DMS153 (cell line): ENCODE data around the gene RASL11B.

ENCODE experiments used
- DNase-seq: peaks from one replicate; lab custom pipeline; 2025; lab: John Stamatoyannopoulos, UW

The RASL11B gene

DNA sequence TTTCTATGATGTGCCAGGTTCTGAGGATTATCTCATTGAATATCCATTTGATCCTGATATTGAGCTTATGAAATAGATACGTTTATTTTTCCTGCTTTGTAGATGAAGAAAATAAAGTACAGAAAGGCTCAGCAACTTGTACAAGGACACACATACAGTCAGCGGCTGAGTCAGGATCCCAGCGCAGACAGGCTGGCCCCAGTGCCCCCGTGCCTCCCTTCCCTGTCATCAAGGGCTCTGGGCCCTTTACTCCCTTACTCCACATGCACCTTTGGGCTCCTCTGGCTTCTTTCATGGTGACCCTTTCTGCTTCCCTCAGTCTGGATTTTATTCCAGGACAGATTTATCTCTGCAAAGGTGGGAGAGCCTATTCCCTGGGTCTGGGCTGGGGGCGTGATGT lies 12.8 kb downstream of the RASL11B start:
- DNase-seq = no peak

DNA sequence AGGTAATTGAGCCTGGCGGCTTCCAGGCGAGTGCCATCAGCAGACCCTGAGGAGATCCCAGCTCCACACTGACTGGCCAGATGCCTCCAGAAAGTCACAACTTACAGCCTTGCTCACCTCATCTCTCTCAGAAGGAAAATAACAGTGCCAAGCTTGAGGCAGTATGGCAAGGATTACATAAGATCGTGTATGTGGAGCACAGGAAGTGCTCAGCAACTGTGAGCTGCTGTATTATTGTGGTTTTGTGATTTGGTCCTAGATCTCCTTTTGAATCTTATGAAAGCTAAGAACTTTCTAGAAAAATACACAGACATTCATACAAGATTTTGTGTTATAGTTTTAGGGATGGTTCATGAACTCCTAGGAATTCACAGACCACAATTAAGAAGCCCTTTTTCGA lies 14.0 kb downstream of the RASL11B start:
- DNase-seq = no peak

DNA sequence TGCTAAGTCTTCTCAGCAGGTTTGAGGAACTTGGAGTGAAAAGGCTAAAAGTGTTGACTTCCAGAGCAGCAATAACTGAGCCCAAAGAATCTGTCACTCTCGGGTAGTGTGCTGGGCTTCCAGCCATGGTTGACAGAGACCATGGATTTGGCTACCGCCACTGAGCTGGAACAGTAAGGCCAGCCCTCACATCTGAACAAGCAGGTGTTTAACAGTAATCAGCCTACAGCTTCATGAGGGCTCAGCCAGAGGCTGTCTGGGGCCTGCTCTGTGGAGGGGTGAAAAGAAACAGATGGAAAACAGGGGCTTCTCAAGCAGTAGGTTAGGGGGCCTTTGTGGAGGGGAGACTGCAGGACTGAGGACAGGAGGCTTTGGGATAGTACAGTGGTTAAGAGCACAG lies 14.9 kb downstream of the RASL11B start:
- no peak for DNase-seq

DNA sequence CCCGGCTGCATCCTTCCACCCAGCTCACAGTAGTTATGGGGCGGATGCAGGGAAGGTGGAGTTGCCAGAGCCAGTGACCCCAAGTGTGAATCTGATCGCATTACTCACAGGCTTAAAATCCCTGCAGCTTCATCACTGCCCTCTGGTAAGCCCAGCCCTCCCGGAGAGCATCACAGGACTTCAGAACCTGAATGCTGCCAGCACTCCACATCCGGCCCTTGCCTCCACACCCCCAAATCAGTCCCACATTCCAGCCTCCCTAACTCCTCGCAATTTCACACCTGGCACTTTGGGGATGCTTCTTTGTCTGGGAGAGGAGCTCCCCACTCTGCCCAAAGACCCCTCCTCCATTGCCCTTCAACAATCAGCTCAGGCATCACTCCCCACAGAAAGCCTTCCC lies 15.6 kb downstream of the RASL11B start:
- DNase-seq = no peak

DNA sequence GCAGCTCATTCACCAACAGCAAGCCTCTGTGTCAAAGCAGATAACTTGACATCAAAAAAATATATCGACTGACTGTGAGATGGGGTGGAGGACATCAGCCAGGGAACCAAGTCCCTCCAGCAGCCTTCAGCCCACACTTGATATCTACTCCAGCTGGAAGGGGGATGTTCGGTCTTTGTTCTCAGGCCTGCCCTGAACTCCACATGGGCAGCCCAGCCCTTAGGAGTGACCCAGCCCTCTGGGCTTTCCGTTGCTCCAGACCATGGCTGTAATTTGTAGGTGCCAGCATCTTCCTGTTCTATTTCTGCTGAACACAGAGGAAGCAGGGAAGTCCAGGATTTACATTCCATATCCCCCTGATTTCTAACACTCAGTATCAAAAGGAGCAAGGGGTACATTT lies 17.4 kb downstream of the RASL11B start:
- DNase-seq = no peak

DNA sequence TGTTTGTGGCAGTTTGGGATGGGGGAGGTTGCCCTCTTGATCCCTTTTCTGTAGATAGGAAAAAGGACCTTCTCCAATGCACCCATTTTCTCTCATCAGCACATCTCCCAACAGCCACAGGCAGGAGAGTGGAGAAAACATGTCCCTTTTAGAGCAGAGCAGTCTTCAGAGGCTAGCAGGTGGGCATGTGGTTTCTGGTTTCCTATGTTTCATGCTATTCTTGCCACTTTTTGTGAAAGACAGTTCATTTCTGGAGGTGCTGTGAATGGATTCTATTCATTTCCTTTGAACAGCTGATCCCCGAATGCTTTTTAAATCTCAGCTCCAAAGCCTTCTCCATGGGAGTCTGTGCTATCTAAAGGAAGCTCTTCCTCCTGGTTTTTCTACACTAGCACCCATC lies 18.9 kb downstream of the RASL11B start:
- no peak for DNase-seq

DNA sequence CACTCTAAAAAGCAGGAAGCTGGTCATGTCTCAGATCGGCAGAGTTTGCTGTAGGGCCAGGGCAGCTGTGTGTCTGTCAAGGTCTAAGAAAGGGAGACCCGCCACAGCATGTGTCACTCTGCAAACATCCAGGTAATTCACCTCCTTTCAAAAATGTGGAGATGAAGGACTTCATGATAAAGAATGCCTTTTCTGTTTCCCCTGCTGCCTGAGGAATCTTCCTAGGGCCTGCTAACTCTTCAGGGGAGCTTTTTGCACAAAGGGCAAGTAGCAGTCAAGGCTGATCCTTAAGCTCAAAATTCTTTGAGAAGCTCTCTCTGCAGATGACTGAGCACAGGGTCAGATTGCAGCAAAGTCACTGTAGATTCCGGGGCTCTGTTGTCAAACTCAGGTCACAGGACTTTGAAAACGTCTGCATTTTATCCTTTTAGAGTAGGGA lies 21.1 kb downstream of the RASL11B start:
- DNase-seq = no peak

DNA sequence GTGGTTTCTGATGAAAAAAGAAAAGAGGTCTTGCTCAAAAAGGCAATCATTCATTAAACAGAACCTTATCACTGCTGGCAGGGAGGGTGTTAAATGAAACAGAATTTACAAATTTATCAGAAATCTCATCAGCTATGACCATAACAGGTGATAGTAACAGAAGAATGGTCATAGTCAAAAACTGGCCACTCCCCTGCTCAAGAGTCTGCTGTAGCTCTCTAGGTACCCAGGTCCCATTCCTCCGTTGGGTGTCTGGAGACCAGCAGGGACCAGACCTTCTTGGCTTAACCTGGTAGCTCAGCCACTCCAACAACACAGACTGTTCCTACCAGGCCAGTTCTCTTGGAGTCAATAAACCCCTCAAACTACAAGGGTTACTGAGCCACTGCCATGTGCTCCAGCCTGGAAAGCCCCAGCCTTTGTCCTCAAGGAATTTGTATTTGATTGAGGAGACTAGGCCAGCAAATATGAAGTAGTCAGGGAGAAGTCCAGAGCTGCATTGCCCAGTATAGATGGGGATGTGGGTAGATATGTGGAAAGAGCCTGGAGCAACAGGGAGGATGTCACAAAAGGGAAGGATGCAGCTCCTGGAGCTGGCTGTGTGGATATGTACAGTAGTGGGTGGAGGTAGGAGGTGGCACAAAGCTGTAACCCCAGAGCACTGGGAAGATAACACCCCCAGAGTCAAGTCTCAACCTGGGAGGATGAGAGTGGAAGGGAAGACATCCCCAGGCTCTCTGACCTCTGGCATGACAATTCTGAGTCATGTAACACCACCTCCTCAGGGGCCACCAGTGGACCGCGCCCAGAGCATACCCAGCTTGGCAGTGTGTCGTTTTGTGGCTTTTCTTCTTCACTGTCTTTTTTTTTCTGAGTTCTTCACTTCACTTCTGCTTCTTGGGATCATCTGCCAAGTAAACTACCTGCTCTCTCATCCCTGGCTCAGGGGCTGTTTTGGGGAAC lies 21.9 kb downstream of the RASL11B start:
- DNase-seq = no peak

DNA sequence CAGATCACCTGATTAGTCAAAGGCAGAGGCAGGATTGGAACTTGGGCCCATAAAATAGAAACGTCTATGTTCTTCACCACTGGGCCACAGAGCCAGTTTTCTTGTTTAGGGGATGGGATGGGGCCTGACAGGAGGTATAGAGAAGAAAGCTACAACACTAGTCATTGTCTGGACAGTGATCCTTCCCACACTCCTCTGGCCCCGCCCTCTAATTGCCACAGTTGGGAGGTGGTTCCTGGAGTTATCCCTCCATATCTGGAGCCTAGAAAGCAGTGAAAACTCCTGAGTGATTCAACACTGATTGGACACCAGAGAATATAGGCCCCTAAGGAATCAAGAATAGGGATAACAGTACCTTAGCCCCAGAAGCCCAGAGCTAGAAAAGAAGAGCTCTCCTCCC lies 22.9 kb downstream of the RASL11B start:
- no peak for DNase-seq

DNA sequence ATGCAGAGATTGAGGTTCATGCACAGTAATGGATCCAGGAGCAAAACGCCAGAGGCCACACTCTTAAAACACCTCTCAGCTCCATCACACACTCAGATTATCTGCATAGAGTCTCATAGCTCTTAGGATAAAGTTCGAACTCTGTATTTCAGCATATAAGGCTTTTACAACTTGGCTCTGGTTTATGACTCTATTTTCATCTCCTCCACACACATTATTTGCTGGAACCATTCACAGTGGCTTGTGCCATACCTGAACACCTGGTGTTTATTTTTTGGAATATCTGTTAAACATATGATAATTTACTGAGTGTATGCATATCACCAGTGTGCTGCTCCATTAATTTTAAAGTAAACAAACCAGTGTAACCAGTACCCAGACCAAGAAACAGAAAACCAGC lies 27.2 kb downstream of the RASL11B start:
- DNase-seq = no peak

DNA sequence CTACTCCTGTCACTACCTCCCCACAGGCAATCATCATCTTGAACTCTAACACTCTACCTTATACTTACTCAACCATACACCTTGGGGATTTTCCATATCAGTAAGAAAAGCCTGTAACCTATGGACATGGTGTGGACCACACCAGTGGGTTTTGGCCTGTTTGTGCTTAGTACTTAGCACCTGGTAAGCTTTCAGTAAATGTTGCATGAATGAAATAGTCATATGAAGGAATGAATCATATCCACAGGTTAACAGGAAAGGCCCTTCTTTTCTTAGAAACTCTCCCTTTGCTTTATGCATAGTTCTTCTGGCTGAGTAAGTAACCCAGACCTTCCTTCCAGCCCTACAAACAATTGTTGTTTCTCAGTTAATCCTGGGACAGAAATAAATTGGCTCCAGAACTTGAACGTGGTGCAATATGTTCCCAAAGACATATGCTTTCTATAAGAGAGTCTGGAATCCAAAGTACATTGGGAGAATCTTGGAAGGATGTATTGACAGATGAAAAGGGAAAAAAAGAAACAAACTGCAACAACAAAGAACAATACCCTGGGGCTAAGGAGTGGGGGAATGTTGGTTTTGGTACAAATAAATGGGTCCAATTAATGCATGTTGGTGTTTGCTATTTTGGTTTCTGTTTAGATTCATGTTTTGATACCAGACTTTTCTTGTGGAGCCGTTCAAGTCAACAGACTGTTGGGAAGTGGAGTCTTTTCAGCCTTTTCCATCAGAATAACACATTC lies 27.8 kb downstream of the RASL11B start:
- DNase-seq = no peak

DNA sequence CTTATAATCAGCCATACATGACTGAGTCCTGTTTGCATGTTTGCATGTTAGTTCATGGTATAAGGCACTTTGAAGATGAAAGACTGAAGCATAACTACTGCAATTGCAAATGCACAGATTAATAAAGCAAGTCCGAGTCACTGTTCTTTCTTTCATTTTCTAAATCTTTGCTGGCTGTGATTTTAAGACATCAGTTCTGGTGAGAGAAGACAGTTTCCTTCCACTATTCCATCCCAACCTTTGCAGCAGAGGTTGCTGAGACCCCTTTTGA lies 28.3 kb downstream of the RASL11B start:
- no peak for DNase-seq

DNA sequence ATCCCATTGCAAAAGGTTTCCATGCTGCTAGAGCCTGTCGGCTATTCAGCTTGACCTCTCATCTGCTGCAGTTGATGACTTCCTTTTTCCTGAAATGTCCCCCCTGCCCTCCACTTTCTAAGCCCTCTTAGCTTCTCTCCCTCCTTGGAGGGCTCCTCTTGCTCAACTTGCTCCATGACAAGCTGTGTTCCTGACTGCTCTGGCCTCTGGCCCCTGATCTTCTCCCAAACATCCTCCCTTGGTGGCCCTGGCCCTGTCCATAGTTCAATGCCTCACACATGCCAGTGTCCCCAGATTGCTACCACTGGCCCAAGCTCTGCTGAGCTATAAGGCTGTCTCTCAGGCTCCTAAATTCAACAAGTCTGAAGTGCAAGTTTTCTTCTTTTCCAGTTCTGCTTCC lies 29.6 kb downstream of the RASL11B start:
- no peak for DNase-seq

DNA sequence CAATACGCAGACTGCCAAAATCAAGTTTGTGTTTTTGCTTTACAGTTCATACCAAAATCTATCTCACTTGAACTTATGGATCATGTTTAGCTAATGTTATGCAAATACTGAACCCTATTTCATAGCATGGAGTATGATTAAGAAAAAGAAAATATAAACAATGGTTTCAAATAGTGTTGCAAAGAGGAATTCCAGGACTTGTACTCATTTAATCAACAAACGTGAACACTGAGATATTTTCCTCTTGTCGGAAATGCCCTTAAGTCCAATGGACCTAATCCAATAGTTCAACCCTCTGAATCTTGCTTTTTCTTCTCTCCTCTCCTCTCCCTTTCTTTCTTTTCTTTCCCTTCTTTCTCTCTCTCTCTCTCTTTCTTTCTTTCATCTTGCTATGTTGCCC lies 30.8 kb downstream of the RASL11B start:
- DNase-seq = no peak

DNA sequence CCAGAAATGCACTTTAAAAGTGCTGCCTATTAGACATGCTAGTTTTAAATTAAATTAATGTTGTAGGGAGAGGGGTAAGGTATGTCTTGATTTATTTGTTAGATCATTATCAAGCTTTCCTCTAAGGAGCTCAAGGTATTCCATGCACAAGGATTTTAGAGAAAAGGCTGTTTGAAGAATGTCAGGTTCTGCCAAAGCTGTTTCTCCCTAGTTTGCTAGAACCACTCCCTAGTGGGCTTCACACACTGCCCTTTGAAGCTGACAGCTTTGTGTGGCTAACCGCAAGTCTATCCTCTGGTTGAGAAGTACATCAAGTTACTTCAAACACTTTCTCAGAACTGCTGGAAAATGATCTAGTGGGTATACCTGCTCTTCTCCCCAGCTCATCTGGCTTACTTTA lies 32.3 kb downstream of the RASL11B start:
- DNase-seq = no peak

DNA sequence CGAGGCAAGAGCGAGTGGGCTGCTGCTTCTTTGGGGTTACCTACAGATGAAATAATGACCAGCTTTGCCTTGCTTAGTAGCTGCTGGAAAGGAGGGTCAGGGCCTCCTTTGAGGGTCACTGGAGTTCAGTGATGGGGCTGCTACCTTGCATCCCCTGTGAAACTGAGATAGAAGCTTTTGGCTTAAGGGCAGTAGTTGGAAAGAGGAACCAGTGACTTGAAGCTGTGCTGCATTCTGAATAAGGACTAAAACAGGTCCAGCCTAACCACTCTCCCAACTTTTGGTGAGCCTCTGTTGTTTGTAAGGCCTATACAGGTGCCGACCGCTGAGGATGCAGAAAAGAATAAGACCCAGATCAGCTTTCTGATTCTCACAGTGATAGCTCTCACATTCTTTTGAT lies 41.2 kb downstream of the RASL11B start:
- no peak for DNase-seq

DNA sequence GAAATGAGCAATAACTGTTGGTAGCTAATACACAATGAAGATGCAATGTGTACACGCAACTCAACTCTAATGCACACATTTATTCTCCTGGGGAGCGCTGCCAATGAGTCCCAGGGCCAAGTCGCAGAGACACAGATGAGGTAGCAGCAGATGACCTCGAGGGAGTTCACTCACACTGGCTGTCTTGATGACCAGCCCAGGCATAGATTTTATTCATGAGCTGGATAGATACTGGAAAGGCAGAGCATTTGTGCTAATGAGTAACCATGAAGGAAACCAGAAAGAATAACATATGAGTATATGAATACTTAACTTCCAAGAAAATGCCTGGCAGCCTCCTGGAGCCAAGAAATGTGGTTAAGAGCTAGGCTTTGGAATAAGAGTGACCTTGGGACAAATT lies 42.3 kb downstream of the RASL11B start:
- DNase-seq = no peak

DNA sequence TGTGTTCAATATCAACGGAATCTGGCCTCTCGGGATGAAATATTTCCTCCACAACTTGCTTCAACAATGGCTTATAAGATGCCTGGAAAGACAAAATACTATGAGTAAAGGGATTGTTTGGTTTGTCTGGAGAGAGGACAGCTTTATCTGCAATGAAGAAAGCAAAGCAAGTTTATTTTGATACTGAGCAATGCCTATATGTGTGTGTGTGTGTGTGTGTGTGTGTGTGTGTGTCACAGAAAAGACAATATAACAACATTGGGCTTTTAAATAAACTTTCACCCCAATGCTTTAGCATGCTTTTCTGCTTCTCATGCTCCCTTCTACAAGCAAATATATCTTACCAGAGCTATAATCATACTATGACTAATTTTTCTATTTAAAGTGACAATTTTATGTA lies 45.4 kb downstream of the RASL11B start:
- no peak for DNase-seq

DNA sequence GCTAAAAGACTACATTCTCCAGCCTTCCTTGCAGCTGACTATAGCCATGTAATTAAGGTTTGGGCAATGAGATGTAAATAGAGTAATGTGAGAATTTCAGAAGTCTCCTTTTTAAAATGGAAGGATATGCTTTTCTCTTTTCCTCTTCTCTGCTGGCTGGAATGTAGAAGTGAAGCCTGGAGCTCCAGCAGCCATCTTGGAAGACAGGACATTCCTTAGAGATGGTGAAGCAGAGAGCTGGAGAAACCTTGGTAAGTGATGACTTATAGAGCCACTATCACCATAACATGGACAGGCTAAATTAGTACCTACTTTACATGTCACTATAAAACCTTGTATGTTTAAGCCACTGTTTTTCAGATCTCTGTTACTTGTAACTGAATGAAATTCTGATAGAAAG lies 48.0 kb downstream of the RASL11B start:
- DNase-seq = no peak

DNA sequence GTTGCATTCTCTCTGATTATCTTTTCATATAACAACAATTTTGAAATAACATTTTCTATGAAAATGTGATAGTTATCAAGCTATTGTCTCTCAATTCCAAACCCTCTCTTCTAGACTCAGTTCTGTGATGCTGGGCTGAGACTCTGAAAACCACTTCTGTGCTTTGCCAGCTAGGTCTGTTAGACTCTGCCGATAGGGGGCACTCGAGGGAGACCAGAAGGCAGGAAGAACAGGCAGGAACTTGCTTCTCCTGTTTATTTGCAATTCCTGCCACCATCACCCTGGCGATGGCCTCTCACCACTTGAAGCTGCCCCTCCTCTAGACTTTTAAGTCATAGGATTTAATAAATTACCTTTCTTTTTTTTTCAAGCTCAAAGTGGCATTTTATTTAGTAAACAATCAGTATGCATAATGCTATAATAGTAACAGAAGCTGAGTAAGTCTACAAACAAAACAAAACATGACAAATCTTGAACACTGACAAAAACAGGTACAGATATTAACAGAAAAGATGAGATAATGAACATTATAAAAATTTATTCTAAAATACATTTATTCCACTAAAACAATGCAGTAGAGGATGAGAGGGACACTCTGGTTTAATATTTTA lies 49.7 kb downstream of the RASL11B start:
- DNase-seq = peak; percentile 56

DNA sequence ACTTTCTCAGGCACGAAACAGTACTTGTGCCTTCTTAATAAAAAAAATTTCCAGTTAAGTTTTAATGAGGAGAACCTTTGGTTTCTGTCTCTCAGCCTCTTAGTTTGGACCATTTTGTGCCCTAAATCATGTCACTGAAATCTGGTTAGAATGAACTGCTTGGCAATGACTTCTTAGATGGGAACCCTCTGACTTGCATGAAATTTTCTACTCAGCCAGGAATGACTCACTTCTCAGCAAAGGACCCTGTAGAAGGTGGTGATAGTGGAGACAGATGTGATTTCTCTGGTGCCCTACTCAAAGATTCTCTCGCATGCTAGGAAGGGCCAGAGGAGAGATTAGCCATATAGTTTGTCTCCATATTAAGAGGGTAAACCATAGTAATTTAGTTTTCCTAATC lies 50.5 kb downstream of the RASL11B start:
- no peak for DNase-seq

DNA sequence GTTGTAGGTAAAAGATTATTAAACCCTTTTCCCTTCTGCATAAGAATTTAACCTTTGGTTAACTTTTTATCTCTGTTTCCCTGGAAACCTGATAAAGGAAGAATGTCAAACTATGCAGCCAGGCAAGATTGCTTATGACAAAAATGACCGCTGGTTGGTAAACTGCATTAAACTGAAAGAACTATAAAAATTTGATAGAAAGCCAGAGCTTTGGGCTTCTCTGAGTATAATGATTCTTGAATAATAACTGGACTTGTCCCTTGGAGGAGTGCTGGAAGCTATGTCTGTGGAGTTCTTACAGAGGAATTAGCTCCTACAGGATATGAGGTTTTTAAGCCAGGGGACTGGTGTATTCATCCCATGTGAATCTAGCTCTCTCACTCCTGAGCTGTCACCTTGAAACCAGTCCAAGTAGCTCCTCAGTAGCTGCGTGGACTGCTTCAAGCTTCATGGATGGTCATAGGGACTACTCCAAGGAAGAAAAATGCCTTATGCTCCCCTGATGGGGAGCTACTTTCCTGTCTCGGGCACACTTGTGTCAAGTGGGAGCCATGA lies 52.0 kb downstream of the RASL11B start:
- no peak for DNase-seq

DNA sequence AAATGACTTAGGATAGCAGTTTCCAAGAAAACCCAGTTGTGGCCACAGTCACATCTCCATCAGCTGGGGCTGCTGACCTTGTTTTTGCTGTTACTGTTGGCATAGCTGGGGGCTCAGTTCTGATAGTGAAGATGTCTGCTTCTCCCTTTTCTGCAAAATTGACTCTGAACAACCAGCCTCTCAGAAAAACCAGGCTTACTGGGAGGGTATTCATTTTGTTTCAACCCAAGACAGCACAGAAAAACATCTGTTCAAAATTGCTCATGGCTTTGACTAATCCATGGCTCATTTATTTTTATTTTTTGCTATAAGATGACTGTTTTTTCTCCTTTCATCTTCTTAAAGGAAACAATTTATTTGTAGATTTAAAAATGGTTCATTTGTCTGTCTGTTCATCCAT lies 53.1 kb downstream of the RASL11B start:
- DNase-seq = no peak
